CD14-positive monocyte (primary cell): ENCODE data around the gene TMEM151A. TPM values are rescaled to one million over a fixed set of nuclear protein-coding genes. Genes with fewer than 3 reads are reported as not detected.

ENCODE experiments used
- DNase-seq, 3 donors: peaks; one replicate each; pipeline ENCODE4 v3.0.0-alpha.2; 2011 to 2022
- H2AFZ ChIP-seq: 2 replicates; pipeline ENCODE4 v1.6.0; 2012; ENCODE audit warnings: mild to moderate bottlenecking, low read depth, low read length, inconsistent platforms; ENCODE audit not compliant: insufficient read depth, poor library complexity, severe bottlenecking
- H3K27ac ChIP-seq, 2 donors: 1 replicate in 1 of 2; 2 replicates in 1 of 2; pipeline ENCODE4 v1.5.1; 2012 to 2013; ENCODE audit warnings: low read length in 2 of 2, control low read depth in 1 of 2, inconsistent platforms in 1 of 2, low read depth in 1 of 2, mild to moderate bottlenecking in 1 of 2
- H3K27me3 ChIP-seq, 2 donors: one replicate each; pipeline versions ENCODE4 v1.6.0 to v1.6.1; 2011 to 2013; ENCODE audit warnings: low read length in 2 of 2; ENCODE audit not compliant: control insufficient read depth in 2 of 2, insufficient read depth in 2 of 2
- H3K36me3 ChIP-seq, 2 donors: replicated peaks in 1 of 2; 1 replicate in 1 of 2; 2 replicates in 1 of 2; pipeline versions ENCODE4 v1.5.1 to v1.6.1; 2012 to 2013; ENCODE audit warnings: low read length in 2 of 2, control low read depth in 1 of 2, inconsistent platforms in 1 of 2, mild to moderate bottlenecking in 1 of 2; ENCODE audit not compliant: insufficient read depth in 2 of 2, control insufficient read depth in 1 of 2
- H3K4me1 ChIP-seq, 2 donors: 1 replicate in 1 of 2; 2 replicates in 1 of 2; pipeline versions ENCODE4 v1.5.1 to v1.6.1; 2012 to 2013; ENCODE audit warnings: low read length in 2 of 2, control low read depth in 1 of 2, inconsistent platforms in 1 of 2, mild to moderate bottlenecking in 1 of 2, moderate library complexity in 1 of 2; ENCODE audit not compliant: insufficient read depth in 2 of 2, control insufficient read depth in 1 of 2
- H3K4me2 ChIP-seq: replicated peaks from 2 replicates; pipeline ENCODE3; 2012; ENCODE audit warnings: low read length, moderate library complexity, mild to moderate bottlenecking; ENCODE audit not compliant: poor library complexity, severe bottlenecking; ENCODE audit errors: extremely low read depth
- H3K4me3 ChIP-seq, 3 experiments: fragments of 200-600 bp in 1 of 3; sonication (generic) in 1 of 3; replicated peaks in 1 of 3; 1 replicate in 2 of 3; 2 replicates in 1 of 3; pipeline ENCODE4 v1.5.1; 2011 to 2013; ENCODE audit warnings: low read length in 3 of 3, mild to moderate bottlenecking in 3 of 3, control low read depth in 2 of 3, low read depth in 2 of 3, inconsistent platforms in 1 of 3, moderate library complexity in 1 of 3
- H3K79me2 ChIP-seq: 2 replicates; pipeline ENCODE4 v1.6.0; 2012; ENCODE audit warnings: mild to moderate bottlenecking, control low read depth, inconsistent platforms, low read length, moderate library complexity; ENCODE audit not compliant: insufficient read depth
- H3K9ac ChIP-seq: 2 replicates; pipeline ENCODE4 v1.6.0; 2017; ENCODE audit warnings: low read length, mild to moderate bottlenecking; ENCODE audit not compliant: insufficient read depth, poor library complexity, severe bottlenecking
- H3K9me3 ChIP-seq, 2 donors: replicated peaks in 1 of 2; 1 replicate in 1 of 2; 2 replicates in 1 of 2; pipeline versions ENCODE4 v1.5.1 to v1.6.1; 2012 to 2013; ENCODE audit warnings: low read length in 2 of 2, control low read depth in 1 of 2; ENCODE audit not compliant: control insufficient read depth in 1 of 2, insufficient read depth in 1 of 2
- H4K20me1 ChIP-seq: 2 replicates; pipeline ENCODE4 v1.6.0; 2012; ENCODE audit warnings: mild to moderate bottlenecking, low read length, control low read depth, moderate library complexity; ENCODE audit not compliant: insufficient read depth
- H3K27ac Mint-ChIP-seq, 7 donors: one replicate each; pipeline ENCODE4 v1.8.0; 2020; ENCODE audit warnings: mild to moderate bottlenecking in 7 of 7, mixed read lengths in 7 of 7, moderate library complexity in 6 of 7, inconsistent platforms in 2 of 7
- H3K27me3 Mint-ChIP-seq, 3 donors: one replicate each; pipeline ENCODE4 v1.8.0; 2021 to 2022; ENCODE audit warnings: low read depth in 3 of 3, mild to moderate bottlenecking in 3 of 3, mixed read lengths in 3 of 3, moderate library complexity in 3 of 3, inconsistent platforms in 1 of 3
- H3K36me3 Mint-ChIP-seq, 2 donors: one replicate each; pipeline ENCODE4 v1.8.0; 2020; ENCODE audit warnings: mixed read lengths in 2 of 2, inconsistent platforms in 1 of 2, mild to moderate bottlenecking in 1 of 2
- H3K4me1 Mint-ChIP-seq: one replicate; pipeline ENCODE4 v1.8.0; 2020; ENCODE audit warnings: mild to moderate bottlenecking, mixed read lengths
- H3K4me3 Mint-ChIP-seq, 2 donors: one replicate each; pipeline ENCODE4 v1.8.0; 2020; ENCODE audit warnings: mild to moderate bottlenecking in 2 of 2, mixed read lengths in 2 of 2, moderate library complexity in 1 of 2
- H3K9me3 Mint-ChIP-seq, 7 donors: one replicate each; pipeline ENCODE4 v1.8.0; 2020 to 2022; ENCODE audit warnings: mixed read lengths in 7 of 7, mild to moderate bottlenecking in 6 of 7, moderate library complexity in 6 of 7, inconsistent platforms in 2 of 7
- CTCF ChIP-seq: fragments of 200-600 bp; IDR thresholded peaks from one replicate; pipeline ENCODE4 v1.8.0; 2022; ENCODE audit warnings: antibody characterized with exemption, mild to moderate bottlenecking
- WGBS: methylation state at CpG from one replicate; pipeline ENCODE4 v1.1.5; 2013; ENCODE audit warnings: missing lambda C conversion rate; ENCODE audit not compliant: insufficient coverage; 5-methylcytosine and 5-hydroxymethylcytosine counted together
- intact Hi-C, 2 donors: fragments of 100-400 bp; cut with micrococcal nuclease; formaldehyde crosslinking; loops; one replicate each; pipeline versions ENCODE4 v1.15.0 to v1.15.1; 2023
- polyA plus RNA-seq, 3 donors: library from polyadenylated mRNA; depleted of rRNA in 1 of 3; unstranded in 2 of 3; stranded (reverse) in 1 of 3; fragments of 300-500 nt in 2 of 3; fragments of >200 nt in 1 of 3; fragmentation: Illumina TruSeq in 2 of 3; gene quantifications; 1 replicate in 2 of 3; 2 replicates in 1 of 3; pipeline ENCODE4 v1.2.3, GENCODE V29; 2012 to 2021

The TMEM151A gene
- polyA plus RNA-seq, 3 donors, result not detected

- no peak for DNase-seq
- no peak overlapping the region for H3K4me2 ChIP-seq
- H3K36me3 ChIP-seq, result no peaks in the 10 kb centered on the region
- Mint-ChIP-seq H3K9me3 (peaks cover 0 to 2% (median 0%) of the 10 kb centered on the region in 7 donors), H3K27me3 (peaks cover 7 to 16% (median 8%) of the 10 kb centered on the region in 3 donors), H3K4me3 (no peak overlapping the region), H3K36me3 (no peaks in the 10 kb centered on the region), H3K4me1 (no peaks in the 10 kb centered on the region), H3K27ac (no peak overlapping the region)
- no peaks in the 10 kb centered on the region for H3K9me3 ChIP-seq
- peaks cover 0 to 5% of the 10 kb centered on the region in 2 donors for H3K27me3 ChIP-seq
- no peak for TF ChIP-seq CTCF
- no peak overlapping the region for H3K9ac ChIP-seq
- no peaks in the 10 kb centered on the region for H4K20me1 ChIP-seq
- intact Hi-C loops, result no loop called here
- H3K27ac ChIP-seq, result no peak overlapping the region
- H3K79me2 ChIP-seq, result no peaks in the 10 kb centered on the region
- no peaks in the 10 kb centered on the region for H3K4me1 ChIP-seq
- WGBS, result 67% methylated on average over 1 of the region's 3 CpGs
- H2AFZ ChIP-seq, result no peak overlapping the region
- H3K4me3 ChIP-seq, result no peak overlapping the region
Observed at GRCh38 chr11:66299186-66299585, 7.5 kb downstream of the TMEM151A start.

- H3K9me3 ChIP-seq, result no peaks in the 10 kb centered on the region
- Mint-ChIP-seq H3K4me3 (no peak overlapping the region), H3K36me3 (no peaks in the 10 kb centered on the region), H3K4me1 (no peaks in the 10 kb centered on the region), H3K27me3 (peaks cover 5 to 10% (median 8%) of the 10 kb centered on the region in 3 donors), H3K27ac (no peak overlapping the region), H3K9me3 (no peaks in the 10 kb centered on the region)
- no peak overlapping the region for H3K4me2 ChIP-seq
- TF ChIP-seq CTCF, result no peak
- H3K4me3 ChIP-seq, result no peak overlapping the region
- no peaks in the 10 kb centered on the region for H3K4me1 ChIP-seq
- no peak overlapping the region for H3K9ac ChIP-seq
- WGBS, result 94% methylated on average over 11 of the region's 12 CpGs
- no peaks in the 10 kb centered on the region for H3K36me3 ChIP-seq
- intact Hi-C loops, result no loop called here
- no peak overlapping the region for H2AFZ ChIP-seq
- no peaks in the 10 kb centered on the region for H3K79me2 ChIP-seq
- no peak overlapping the region for H3K27ac ChIP-seq
- peaks cover 0 to under 1% of the 10 kb centered on the region in 2 donors for H3K27me3 ChIP-seq
- no peaks in the 10 kb centered on the region for H4K20me1 ChIP-seq
- DNase-seq, result no peak
Observed at GRCh38 chr11:66302656-66303055, 11.0 kb downstream of the TMEM151A start.
